K562 (cell line): Measurements from ENCODE around the gene IGFALS. TPM values are rescaled to one million over a fixed set of nuclear protein-coding genes. Genes with fewer than 3 reads are reported as not detected.
A peak's percentile ranks its signal among the peaks of the same experiment; 100 is the strongest.

Source experiments
- AFF4 ChIP-seq: sonication (generic); formaldehyde crosslinking; IDR thresholded peaks from 2 replicates; pipeline ENCODE4 v1.8.0; 2023; ENCODE audit warnings: mild to moderate bottlenecking, missing genetic modification reagents
- ATF2 ChIP-seq: sonication (generic); formaldehyde crosslinking; IDR thresholded peaks from 2 replicates; pipeline ENCODE4 v1.8.1; 2022; ENCODE audit warnings: missing genetic modification reagents
- BDP1 ChIP-seq: IDR thresholded peaks from 3 replicates; pipeline ENCODE4 v1.6.1; 2011; ENCODE audit not compliant: insufficient read length, insufficient read depth
- BRCA1 ChIP-seq, 2 experiments: fragments of 450-650 bp in 1 of 2; sonication (generic) in 1 of 2; formaldehyde crosslinking in 1 of 2; IDR thresholded peaks; 2 replicates each; pipeline versions ENCODE4 v1.5.0 to v1.6.1; 2017 to 2020; ENCODE audit warnings: mild to moderate bottlenecking in 1 of 2, missing genetic modification reagents in 1 of 2
- COPS2 ChIP-seq: fragments of 450-650 bp; conservative IDR thresholded peaks from 2 replicates; pipeline ENCODE4 v1.6.1; 2016; ENCODE audit warnings: mild to moderate bottlenecking, moderate library complexity
- EP400 ChIP-seq: fragments of 450-650 bp; IDR thresholded peaks from 2 replicates; pipeline ENCODE4 v1.6.1; 2017; ENCODE audit warnings: antibody characterized with exemption, mild to moderate bottlenecking, moderate library complexity
- HES1 ChIP-seq: fragments of 450-650 bp; IDR thresholded peaks from 2 replicates; pipeline ENCODE4 v1.6.1; 2016; ENCODE audit warnings: low read depth, mild to moderate bottlenecking, moderate library complexity
- KLF6 ChIP-seq: fragments of 250-450 bp; sonication (Bioruptor Pico); IDR thresholded peaks from 2 replicates; pipeline ENCODE4 v1.4.0; 2020; ENCODE audit warnings: mild to moderate bottlenecking, moderate library complexity, borderline replicate concordance
- MXI1 ChIP-seq: IDR thresholded peaks from 2 replicates; pipeline ENCODE4 v1.6.1; 2011; ENCODE audit warnings: low read depth, mild to moderate bottlenecking, improper control_type of control experiment, low read length
- POLR2G ChIP-seq: fragments of 200-400 bp; formaldehyde crosslinking; IDR thresholded peaks from 2 replicates; pipeline ENCODE4 v1.6.1; 2017; ENCODE audit warnings: low read depth, mild to moderate bottlenecking, antibody characterized with exemption, low read length, moderate library complexity
- POLR3G ChIP-seq: IDR thresholded peaks from 2 replicates; pipeline ENCODE4 v1.6.1; 2011; ENCODE audit not compliant: insufficient read length, insufficient replicate concordance; ENCODE audit errors: extremely low read depth
- PTTG1 ChIP-seq: fragments of 450-650 bp; IDR thresholded peaks from 2 replicates; pipeline ENCODE4 v1.6.1; 2016; ENCODE audit warnings: low read depth, mild to moderate bottlenecking, missing genetic modification characterization, missing compliant biosample characterization
- RBFOX2 ChIP-seq: fragments of 200-400 bp; formaldehyde crosslinking; IDR thresholded peaks from 2 replicates; pipeline ENCODE4 v1.6.1; 2017; ENCODE audit warnings: low read depth, mild to moderate bottlenecking, low read length, moderate library complexity
- RBM22 ChIP-seq: fragments of 200-400 bp; formaldehyde crosslinking; IDR thresholded peaks from 2 replicates; pipeline ENCODE4 v1.6.1; 2018; ENCODE audit warnings: low read length, low read depth; ENCODE audit not compliant: poor library complexity, severe bottlenecking
- SAFB ChIP-seq: fragments of 200-400 bp; formaldehyde crosslinking; IDR thresholded peaks from 2 replicates; pipeline ENCODE4 v1.6.1; 2017; ENCODE audit warnings: low read depth, low read length, borderline replicate concordance
- TFAP4 ChIP-seq: sonication (generic); formaldehyde crosslinking; IDR thresholded peaks from 2 replicates; pipeline ENCODE4 v1.8.0; 2022; ENCODE audit warnings: missing genetic modification reagents, mild to moderate bottlenecking, moderate library complexity, borderline replicate concordance
- USF1 ChIP-seq: sonication (generic); formaldehyde crosslinking; IDR thresholded peaks from 2 replicates; pipeline ENCODE4 v1.9.0; 2022; ENCODE audit warnings: mild to moderate bottlenecking, missing genetic modification reagents
- ZNF197 ChIP-seq: fragments of 200-800 bp; sonication (Bioruptor generic); IDR thresholded peaks from 2 replicates; pipeline ENCODE4 v1.6.1; 2016; ENCODE audit warnings: low read depth, missing genetic modification characterization, missing compliant biosample characterization
- ZNF445 ChIP-seq: fragments of 250-450 bp; sonication (Bioruptor Pico); IDR thresholded peaks from 2 replicates; pipeline ENCODE4 v1.4.0; 2020; ENCODE audit warnings: low read depth, mild to moderate bottlenecking, moderate library complexity
- ZNF76 ChIP-seq: fragments of 250-450 bp; sonication (Bioruptor Pico); IDR thresholded peaks from 2 replicates; pipeline ENCODE4 v1.4.0; 2020; ENCODE audit warnings: mild to moderate bottlenecking, moderate library complexity, borderline replicate concordance
- polyA plus RNA-seq, 8 experiments: library from polyadenylated mRNA; depleted of rRNA in 4 of 8; stranded (reverse) in 5 of 8; unstranded in 3 of 8; fragments of >200 nt; fragmentation: Nextera tagmentation in 2 of 8; fragmentation: Illumina TruSeq in 1 of 8; extraction: Ambion mirVana in 2 of 8; extraction: Trizol in 1 of 8; gene quantifications; 2 replicates each; pipeline versions ENCODE4 v1.2.1 to v1.2.3, GENCODE V29; 2011 to 2014; ENCODE audit warnings: inconsistent platforms in 1 of 8, missing spikeins in 1 of 8
- total RNA-seq, 7 experiments: library from RNA; depleted of rRNA in 6 of 7; stranded (reverse); fragments of >200 nt in 6 of 7; fragmentation: Illumina TruSeq in 2 of 7; extraction: Trizol in 2 of 7; gene quantifications; 2 replicates each; pipeline versions ENCODE4 v1.2.1 to v1.2.3, GENCODE V29; 2011 to 2021; ENCODE audit warnings: low replicate concordance in 1 of 7

The IGFALS gene
- total and polyA plus RNA-seq, 9 of the 15 experiments (the other 6 are each of a cell fraction or from before 2014, with no cell fraction given), result not detected

GRCh38 chr16:1762879-1763520 lies 30.5 kb downstream of the IGFALS start (continued):
- TF ChIP-seq POLR3G (no peak), USF1 (CRISPR knock-in tag) (no peak), RBFOX2 (0 out of 2 replicates have a peak, but pooled peaks have one; percentile 7), EP400 (no peak), MXI1 (no peak), ZNF445 (CRISPR knock-in tag) (no peak), RBM22 (peak; percentile 40), BRCA1 (IDR thresholded peaks at IDR 0.05) (no peak), BRCA1 (CRISPR knock-in tag; IDR thresholded peaks at IDR 0.05) (0 out of 2 replicates have a peak, but pooled peaks have one; percentile 22), BDP1 (no peak), PTTG1 (tag) (no peak), KLF6 (no peak), TFAP4 (CRISPR knock-in tag) (0 out of 2 replicates have a peak, but pooled peaks have one; percentile 1), COPS2 (no peak), HES1 (no peak), SAFB (no peak), ZNF76 (CRISPR knock-in tag) (no peak), ZNF197 (CRISPR knock-in tag) (no peak), AFF4 (CRISPR knock-in tag) (no peak), ATF2 (CRISPR knock-in tag) (no peak), POLR2G (peak; percentile 61)
